HG03432 (cell line): Measurements from ENCODE around the gene EBI3.
"Not testable (repeated sequence)": the region's sequence is repeated elsewhere in the genome, so short reads cannot be mapped to it uniquely, and the experiment has no call there.

ENCODE experiments used
- ATAC-seq: cut with Tn5 transposase; IDR thresholded peaks from one replicate; pipeline ENCODE4 v1.9.1; 2021; ENCODE audit warnings: mild to moderate bottlenecking, moderate library complexity; ENCODE audit not compliant: unreplicated experiment

Gene EBI3

DNA sequence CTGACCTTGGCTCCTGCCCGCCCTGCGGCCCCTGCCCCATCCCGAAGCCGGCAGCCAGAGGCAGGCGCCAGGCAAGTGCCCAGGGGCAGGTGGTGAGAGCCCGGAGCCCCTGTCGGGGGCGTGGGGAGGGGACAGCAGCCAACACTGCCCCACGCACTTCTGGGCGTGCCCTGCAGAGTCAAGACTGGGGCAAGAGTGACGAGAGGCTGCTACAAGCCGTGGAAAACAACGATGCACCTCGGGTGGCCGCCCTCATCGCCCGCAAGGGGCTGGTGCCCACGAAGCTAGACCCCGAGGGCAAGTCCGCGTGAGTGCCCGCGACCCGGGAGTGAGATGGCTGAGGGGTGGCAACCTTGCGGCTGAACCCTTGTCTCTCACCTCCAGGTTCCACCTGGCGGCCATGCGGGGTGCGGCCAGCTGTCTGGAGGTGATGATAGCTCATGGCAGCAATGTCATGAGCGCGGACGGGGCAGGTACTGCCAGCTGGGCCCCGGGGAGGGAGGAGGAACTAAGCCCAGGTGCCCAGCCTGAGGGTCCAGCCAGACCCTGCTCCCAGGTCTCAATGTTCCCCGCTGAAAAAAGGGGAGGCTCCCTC lies 29.5 kb upstream of the EBI3 start:
- ATAC-seq = no peak

- ATAC-seq = no peak
These were observed 28.3 kb upstream of the EBI3 start for GRCh38 chr19:4200940-4201542.

- ATAC-seq = no peak
These were observed 27.5 kb upstream of the EBI3 start for GRCh38 chr19:4201798-4202197.

- ATAC-seq = no peak
These were observed 22.4 kb upstream of the EBI3 start for GRCh38 chr19:4206818-4207484.

GRCh38 chr19:4208385-4209094 lies 20.8 kb upstream of the EBI3 start:
- ATAC-seq = no peak

DNA sequence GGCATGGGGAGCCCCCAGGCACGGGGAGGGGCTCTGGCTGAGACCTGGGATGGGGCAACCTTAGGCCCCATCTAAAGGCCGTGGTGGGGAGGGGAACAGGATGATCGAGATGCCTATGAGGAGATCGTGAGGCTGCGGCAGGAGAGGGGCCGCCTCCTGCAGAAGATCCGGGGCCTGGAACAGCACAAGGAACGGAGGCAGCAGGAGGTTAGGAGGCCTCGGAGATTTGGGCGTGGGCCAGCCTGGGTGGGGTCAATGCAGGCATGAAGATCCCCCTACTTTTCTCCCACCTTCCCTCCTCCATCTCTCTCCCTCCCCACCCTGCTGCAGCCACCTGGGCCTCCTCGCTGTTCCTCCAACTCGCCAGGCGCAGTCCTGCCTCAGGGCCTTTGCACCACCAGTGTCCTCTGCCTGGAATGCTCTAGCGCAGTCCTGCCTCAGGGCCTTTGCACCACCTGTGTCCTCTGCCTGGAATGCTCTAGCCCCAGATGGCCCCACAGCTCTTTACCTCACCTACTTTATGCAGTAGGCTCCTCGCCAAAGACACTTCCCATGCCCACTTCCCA lies 19.1 kb upstream of the EBI3 start:
- no peak for ATAC-seq

- ATAC-seq = no peak
These were observed 16.2 kb upstream of the EBI3 start for GRCh38 chr19:4213116-4213515.

DNA sequence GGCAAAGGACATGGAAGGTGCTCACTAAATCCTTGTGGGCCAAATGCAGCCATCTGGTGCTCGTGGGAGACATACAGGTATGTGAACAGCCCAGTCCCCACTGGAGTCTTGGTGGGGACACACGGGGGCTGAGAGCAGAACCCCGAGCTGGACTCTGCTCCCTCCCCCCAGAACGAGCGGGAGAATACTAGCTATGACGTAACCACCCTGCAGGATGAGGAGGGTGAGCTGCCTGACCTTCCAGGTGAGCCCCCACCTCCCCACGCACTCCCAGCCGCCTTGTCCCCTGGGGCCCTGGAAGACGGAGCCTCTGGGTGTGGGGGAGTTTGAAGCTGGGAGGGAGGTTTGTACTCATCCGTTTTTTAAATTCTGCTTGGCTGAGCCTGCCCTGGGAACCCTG lies 13.5 kb upstream of the EBI3 start:
- no peak for ATAC-seq

- no peak for ATAC-seq
These were observed 12.5 kb upstream of the EBI3 start for GRCh38 chr19:4216846-4217245.

DNA sequence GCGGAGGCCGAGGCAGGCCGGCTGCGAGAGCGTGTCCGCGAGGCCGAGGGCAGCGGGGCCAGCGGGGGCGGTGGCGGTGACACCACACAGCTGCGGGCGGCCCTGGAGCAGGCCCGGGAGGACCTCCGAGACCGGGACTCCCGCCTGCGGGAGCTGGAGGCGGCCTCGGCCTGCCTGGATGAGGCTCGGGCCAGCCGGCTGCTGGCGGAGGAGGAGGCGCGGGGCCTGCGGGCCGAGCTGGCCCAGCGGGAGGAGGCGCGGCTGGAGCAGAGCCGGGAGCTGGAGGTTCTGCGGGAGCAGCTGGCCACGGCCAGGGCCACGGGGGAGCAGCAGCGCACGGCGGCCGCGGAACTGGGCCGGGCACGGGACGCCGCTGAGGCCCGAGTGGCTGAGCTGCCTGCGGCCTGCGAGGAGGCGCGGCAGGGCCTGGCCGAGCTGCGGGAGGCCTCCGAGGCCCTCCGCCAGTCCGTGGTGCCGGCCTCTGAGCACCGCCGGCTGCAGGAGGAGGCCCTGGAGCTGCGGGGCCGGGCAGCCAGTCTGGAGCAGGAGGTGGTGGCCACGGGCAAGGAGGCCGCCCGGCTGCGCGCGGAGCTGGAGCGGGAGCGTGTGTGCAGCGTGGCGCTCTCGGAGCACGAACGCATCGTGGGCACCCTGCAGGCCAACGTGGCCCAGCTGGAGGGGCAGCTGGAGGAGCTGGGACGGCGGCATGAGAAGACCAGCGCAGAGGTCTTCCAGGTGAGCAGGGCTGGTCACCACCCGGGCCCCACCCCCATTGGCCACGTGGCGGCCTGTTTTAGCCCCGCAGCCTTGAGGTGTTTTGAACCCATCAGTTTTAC lies 11.7 kb upstream of the EBI3 start:
- ATAC-seq = no peak

DNA sequence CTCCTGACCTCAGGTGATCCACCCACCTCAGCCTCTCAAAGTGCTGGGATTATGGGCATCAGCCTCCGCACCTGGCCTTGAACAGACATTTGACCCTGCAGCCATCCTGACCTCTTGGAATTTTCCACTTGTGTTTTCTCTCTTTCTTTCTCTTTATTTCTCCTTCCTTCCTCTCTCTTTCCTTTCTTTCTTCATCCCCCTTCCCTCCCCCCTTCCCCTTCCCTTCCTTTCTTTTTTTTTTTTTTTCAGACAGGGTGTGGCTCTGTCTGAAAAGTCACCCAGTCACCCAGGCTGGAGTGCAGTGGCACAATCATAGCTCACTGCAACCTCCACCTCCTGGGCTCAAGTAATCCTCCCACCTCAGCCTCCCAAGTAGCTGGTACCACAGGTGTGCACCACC lies 10.8 kb upstream of the EBI3 start:
- ATAC-seq = not testable (repeated sequence)

DNA sequence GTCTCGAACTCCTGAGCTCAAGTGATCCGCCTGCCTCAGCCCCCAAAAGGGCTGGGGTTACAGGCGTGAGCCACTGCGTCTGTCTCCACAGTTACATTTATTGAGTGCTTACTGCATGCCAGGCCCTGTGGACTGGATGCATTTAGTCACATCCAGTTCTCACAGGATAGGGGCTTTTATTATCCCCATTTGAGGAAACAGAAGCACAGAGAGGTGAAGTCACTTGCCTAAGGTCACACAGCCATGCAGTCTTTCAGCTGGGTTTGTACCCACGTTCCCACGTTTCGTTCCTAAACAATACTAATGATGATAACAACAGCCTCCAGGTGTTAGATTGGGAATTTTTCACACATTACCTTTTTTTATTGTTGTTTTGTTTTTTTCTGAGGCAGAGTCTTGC lies 9.1 kb upstream of the EBI3 start:
- no peak for ATAC-seq

- ATAC-seq = no peak
These were observed 4.9 kb upstream of the EBI3 start for GRCh38 chr19:4224470-4224869.

- ATAC-seq = no peak
These were observed 3.4 kb upstream of the EBI3 start for GRCh38 chr19:4225885-4226284.

DNA sequence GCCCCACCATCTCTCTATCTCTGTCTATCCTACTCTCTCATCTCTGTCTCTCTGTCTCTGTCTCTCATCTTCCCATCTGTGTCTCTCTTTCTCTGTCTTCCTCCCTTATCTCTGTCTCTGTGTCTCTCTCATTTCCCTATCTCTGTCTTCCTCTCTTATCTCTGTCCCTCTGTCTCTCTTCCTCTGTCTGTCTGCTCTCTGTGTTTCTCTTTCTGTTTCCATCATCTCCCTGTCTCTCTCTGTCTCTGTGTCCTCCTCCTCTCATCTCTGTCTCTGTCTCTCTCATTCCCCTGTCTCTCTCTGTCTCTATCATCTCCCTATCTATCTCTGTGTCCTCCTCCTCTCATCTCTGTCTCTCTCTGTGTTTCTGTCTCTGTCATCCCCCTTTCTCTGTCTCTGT lies 1.6 kb upstream of the EBI3 start:
- no peak for ATAC-seq

- ATAC-seq = no peak
These were observed 551 bp upstream of the EBI3 start for GRCh38 chr19:4228765-4229178.

- ATAC-seq = not testable (repeated sequence)
These were observed 914 bp downstream of the EBI3 start for GRCh38 chr19:4230237-4230636.

DNA sequence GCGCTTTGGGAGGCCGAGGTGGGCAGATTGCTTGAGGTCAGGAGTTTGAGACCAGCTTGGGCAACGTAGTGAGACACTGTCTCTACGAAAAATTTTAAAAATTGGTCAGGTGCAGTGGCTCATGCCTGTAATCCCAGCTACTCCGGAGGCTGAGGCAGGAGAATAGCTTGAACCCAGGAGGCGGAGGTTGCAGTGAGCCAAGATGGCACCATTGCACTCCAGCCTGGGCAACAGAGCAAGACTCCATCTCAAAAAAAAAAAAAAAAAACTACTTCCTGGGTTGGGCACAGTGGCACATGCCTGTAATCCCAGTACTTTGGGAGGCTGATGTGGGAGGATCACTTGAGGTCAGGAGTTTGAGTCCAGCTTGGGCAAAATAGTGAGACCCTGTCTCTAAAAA lies 2.2 kb downstream of the EBI3 start:
- ATAC-seq = not testable (repeated sequence)

GRCh38 chr19:4232139-4232538 lies 2.8 kb downstream of the EBI3 start:
- ATAC-seq = not testable (repeated sequence)

GRCh38 chr19:4232614-4233281 lies 3.4 kb downstream of the EBI3 start:
- no peak for ATAC-seq
